ENCODE measurements around the gene SLC38A3. TPM values are rescaled to one million over a fixed set of nuclear protein-coding genes. Genes with fewer than 3 reads are reported as not detected.
A peak's percentile ranks its signal among the peaks of the same experiment; 100 is the strongest.

SLC38A3 gene
- total RNA-seq, 1 donor from 2014 or later: not detected

GRCh38 chr3:50246517-50246954 is 41.5 kb downstream of the SLC38A3 start:
- H3K36me3 Mint-ChIP-seq (ENCODE audit: unreplicated experiment): no peaks in the 10 kb centered on the region
- H3K27ac Mint-ChIP-seq (ENCODE audit: unreplicated experiment): peak overlapping the region; percentile 83
- TF ChIP-seq CTCF (IDR thresholded peaks at IDR 0.05; ENCODE audit: partially characterized antibody, unreplicated experiment): peak; percentile 69
- peaks cover 8% of the 10 kb centered on the region for H3K27me3 Mint-ChIP-seq (ENCODE audit: unreplicated experiment)
- H3K4me3 Mint-ChIP-seq (ENCODE audit: unreplicated experiment): peak overlapping the region; percentile 62
- no peak for DNase-seq
- H3K4me1 Mint-ChIP-seq (ENCODE audit: low read depth, unreplicated experiment): peaks cover 44% of the 10 kb centered on the region
- peaks cover 7% of the 10 kb centered on the region for H3K9me3 Mint-ChIP-seq (ENCODE audit: unreplicated experiment)

- H3K4me1 Mint-ChIP-seq (ENCODE audit: low read depth, unreplicated experiment): peaks cover 33% of the 10 kb centered on the region
- H3K4me3 Mint-ChIP-seq (ENCODE audit: unreplicated experiment): no peak overlapping the region
Measured at GRCh38 chr3:50248387-50248786, 43.3 kb downstream of the SLC38A3 start.

GRCh38 chr3:50249457-50249856 is 44.4 kb downstream of the SLC38A3 start:
- Mint-ChIP-seq H3K4me3 (ENCODE audit: unreplicated experiment) (no peak overlapping the region), H3K36me3 (ENCODE audit: unreplicated experiment) (no peaks in the 10 kb centered on the region), H3K9me3 (ENCODE audit: unreplicated experiment) (peaks cover 4% of the 10 kb centered on the region), H3K27me3 (ENCODE audit: unreplicated experiment) (peaks cover 6% of the 10 kb centered on the region), H3K4me1 (ENCODE audit: low read depth, unreplicated experiment) (peaks cover 28% of the 10 kb centered on the region), H3K27ac (ENCODE audit: unreplicated experiment) (no peak overlapping the region)
- no peak for TF ChIP-seq CTCF (IDR thresholded peaks at IDR 0.05; ENCODE audit: partially characterized antibody, unreplicated experiment)
- DNase-seq: no peak

More at GRCh38 chr3:50248387-50248786, 43.3 kb downstream of the SLC38A3 start:
- peaks cover 4% of the 10 kb centered on the region for H3K27me3 Mint-ChIP-seq (ENCODE audit: unreplicated experiment)
- H3K27ac Mint-ChIP-seq (ENCODE audit: unreplicated experiment): peak overlapping the region; percentile 76
- peaks cover 4% of the 10 kb centered on the region for H3K9me3 Mint-ChIP-seq (ENCODE audit: unreplicated experiment)
- DNase-seq: no peak
- no peak for TF ChIP-seq CTCF (IDR thresholded peaks at IDR 0.05; ENCODE audit: partially characterized antibody, unreplicated experiment)
- no peaks in the 10 kb centered on the region for H3K36me3 Mint-ChIP-seq (ENCODE audit: unreplicated experiment)

GRCh38 chr3:50250514-50250913 is 45.4 kb downstream of the SLC38A3 start:
- no peak overlapping the region for H3K4me3 Mint-ChIP-seq (ENCODE audit: unreplicated experiment)
- TF ChIP-seq CTCF (IDR thresholded peaks at IDR 0.05; ENCODE audit: partially characterized antibody, unreplicated experiment): no peak

GRCh38 chr3:50251220-50251619 is 46.1 kb downstream of the SLC38A3 start:
- no peak overlapping the region for H3K27ac Mint-ChIP-seq (ENCODE audit: unreplicated experiment)
- H3K4me3 Mint-ChIP-seq (ENCODE audit: unreplicated experiment): no peak overlapping the region
- peaks cover 4% of the 10 kb centered on the region for H3K9me3 Mint-ChIP-seq (ENCODE audit: unreplicated experiment)
- no peak for TF ChIP-seq CTCF (IDR thresholded peaks at IDR 0.05; ENCODE audit: partially characterized antibody, unreplicated experiment)
- peaks cover 21% of the 10 kb centered on the region for H3K4me1 Mint-ChIP-seq (ENCODE audit: low read depth, unreplicated experiment)
- no peaks in the 10 kb centered on the region for H3K36me3 Mint-ChIP-seq (ENCODE audit: unreplicated experiment)
- no peak for DNase-seq
- H3K27me3 Mint-ChIP-seq (ENCODE audit: unreplicated experiment): peaks cover 6% of the 10 kb centered on the region

More at GRCh38 chr3:50250514-50250913, 45.4 kb downstream of the SLC38A3 start:
- no peak overlapping the region for H3K27ac Mint-ChIP-seq (ENCODE audit: unreplicated experiment)
- peaks cover 6% of the 10 kb centered on the region for H3K27me3 Mint-ChIP-seq (ENCODE audit: unreplicated experiment)
- H3K9me3 Mint-ChIP-seq (ENCODE audit: unreplicated experiment): peaks cover 4% of the 10 kb centered on the region
- H3K4me1 Mint-ChIP-seq (ENCODE audit: low read depth, unreplicated experiment): peaks cover 22% of the 10 kb centered on the region
- H3K36me3 Mint-ChIP-seq (ENCODE audit: unreplicated experiment): no peaks in the 10 kb centered on the region
- DNase-seq: no peak
